Mesendoderm (in vitro differentiated cells): ENCODE results near the gene ST3GAL6. TPM values are rescaled to one million over a fixed set of nuclear protein-coding genes. Genes with fewer than 3 reads are reported as not detected.

Source experiments
- DNase-seq: peaks from one replicate; pipeline ENCODE4 v3.0.0; 2013
- H2AK5ac ChIP-seq: 2 replicates; pipeline ENCODE4 v1.6.1; 2013; ENCODE audit warnings: low read length, inconsistent platforms
- H2BK120ac ChIP-seq: 2 replicates; pipeline ENCODE4 v1.6.1; 2013; ENCODE audit warnings: low read depth, mild to moderate bottlenecking, low read length, moderate library complexity, mixed read lengths
- H2BK15ac ChIP-seq: replicated peaks from 2 replicates; pipeline ENCODE4 v1.6.1; 2013; ENCODE audit warnings: low read depth, mild to moderate bottlenecking, moderate library complexity
- H2BK5ac ChIP-seq: 2 replicates; pipeline ENCODE4 v1.6.1; 2013; ENCODE audit warnings: low read length, inconsistent platforms
- H3K18ac ChIP-seq: 2 replicates; pipeline ENCODE4 v1.6.1; 2013; ENCODE audit warnings: mild to moderate bottlenecking, low read length, mixed read lengths
- H3K23ac ChIP-seq: one replicate; pipeline ENCODE4 v1.6.1; 2013; ENCODE audit warnings: low read length
- H3K27ac ChIP-seq: 2 replicates; pipeline ENCODE4 v1.5.1; 2013; ENCODE audit warnings: low read depth, mild to moderate bottlenecking, inconsistent platforms, low read length, moderate library complexity
- H3K27me3 ChIP-seq: 2 replicates; pipeline ENCODE4 v1.6.1; 2013; ENCODE audit warnings: low read length, control low read depth, mild to moderate bottlenecking, inconsistent platforms; ENCODE audit not compliant: insufficient read depth, poor library complexity
- H3K36me3 ChIP-seq: 2 replicates; pipeline ENCODE4 v1.6.1; 2013; ENCODE audit warnings: low read length, inconsistent platforms; ENCODE audit not compliant: control insufficient read depth, insufficient read depth
- H3K4ac ChIP-seq: one replicate; pipeline ENCODE4 v1.6.1; 2013; ENCODE audit warnings: low read depth, mild to moderate bottlenecking, low read length, moderate library complexity
- H3K4me1 ChIP-seq: 2 replicates; pipeline ENCODE4 v1.6.1; 2013; ENCODE audit warnings: low read depth, low read length, inconsistent platforms; ENCODE audit not compliant: control insufficient read depth
- H3K4me2 ChIP-seq: 2 replicates; pipeline ENCODE4 v1.6.1; 2013; ENCODE audit warnings: low read length
- H3K4me3 ChIP-seq: 2 replicates; pipeline ENCODE4 v1.5.1; 2013; ENCODE audit warnings: mild to moderate bottlenecking, low read length
- H3K56ac ChIP-seq: one replicate; pipeline ENCODE4 v1.6.1; 2013; ENCODE audit warnings: low read length
- H3K79me1 ChIP-seq: 2 replicates; pipeline ENCODE4 v1.6.1; 2013; ENCODE audit warnings: low read length, inconsistent platforms
- H3K79me2 ChIP-seq: 2 replicates; pipeline ENCODE4 v1.6.1; 2013; ENCODE audit warnings: mild to moderate bottlenecking, low read length; ENCODE audit not compliant: control insufficient read depth, insufficient read depth
- H3K9ac ChIP-seq: 2 replicates; pipeline ENCODE4 v1.6.1; 2013; ENCODE audit warnings: low read length, inconsistent platforms
- H4K5ac ChIP-seq: one replicate; pipeline ENCODE4 v1.6.1; 2013; ENCODE audit warnings: low read length
- H4K8ac ChIP-seq: one replicate; pipeline ENCODE4 v1.6.1; 2013; ENCODE audit warnings: low read depth, mild to moderate bottlenecking, control low read depth, low read length, moderate library complexity
- WGBS: extraction: QIAGEN DNeasy Blood & Tissue Kit; methylation state at CpG from one replicate; pipeline ENCODE4 v1.1.7; 2013; ENCODE audit warnings: low lambda C conversion rate, missing lambda C conversion rate; ENCODE audit not compliant: insufficient coverage; ENCODE audit errors: extremely low coverage; 5-methylcytosine and 5-hydroxymethylcytosine counted together
- polyA plus RNA-seq, 2 experiments: library from polyadenylated mRNA; stranded (reverse); fragments of 200-250 nt; gene quantifications; one replicate each; pipeline ENCODE4 v1.2.3, GENCODE V29; 2013

Gene ST3GAL6, protein sequence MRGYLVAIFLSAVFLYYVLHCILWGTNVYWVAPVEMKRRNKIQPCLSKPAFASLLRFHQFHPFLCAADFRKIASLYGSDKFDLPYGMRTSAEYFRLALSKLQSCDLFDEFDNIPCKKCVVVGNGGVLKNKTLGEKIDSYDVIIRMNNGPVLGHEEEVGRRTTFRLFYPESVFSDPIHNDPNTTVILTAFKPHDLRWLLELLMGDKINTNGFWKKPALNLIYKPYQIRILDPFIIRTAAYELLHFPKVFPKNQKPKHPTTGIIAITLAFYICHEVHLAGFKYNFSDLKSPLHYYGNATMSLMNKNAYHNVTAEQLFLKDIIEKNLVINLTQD
- 2.7 TPM for polyA plus RNA-seq (2013, experiment 1 of 2)
- polyA plus RNA-seq (2013, experiment 2 of 2), result 2.6 TPM

DNA sequence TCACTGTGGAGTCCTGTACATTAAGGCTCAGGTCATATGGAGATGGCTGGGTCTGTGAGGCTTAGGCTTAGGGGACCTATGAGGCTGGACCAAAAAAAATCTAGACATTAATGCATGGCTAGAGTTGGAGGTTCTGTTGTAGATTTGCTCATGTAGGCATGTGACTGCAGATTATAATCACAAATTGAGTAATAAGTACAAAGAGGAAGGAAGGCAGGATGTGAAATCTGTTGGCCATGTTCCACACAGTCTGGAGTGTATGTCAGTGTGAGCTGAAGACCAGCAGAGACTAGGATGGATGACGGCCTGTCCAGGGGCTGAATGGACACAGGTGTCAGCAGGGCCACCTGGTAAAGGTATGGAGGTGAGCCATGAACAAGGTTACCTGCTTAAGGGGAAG is at the start of gene ST3GAL6:
TSS of gene ST3GAL6 (plus strand) at position 265 of the 400 bp plus-strand sequence. CDS start 5,101 bp downstream, outside the sequence.
- Histone ChIP-seq H3K27me3 (no peaks in the 10 kb centered on the region), H3K9ac (no peak within 1 kb of the TSS), H3K4me2 (no peak within 1 kb of the TSS), H3K4ac (no peak within 1 kb of the TSS), H2BK5ac (no peak within 1 kb of the TSS), H3K18ac (no peak within 1 kb of the TSS), H2BK15ac (no peak within 1 kb of the TSS), H3K36me3 (no peaks in the 10 kb centered on the region), H3K23ac (no peak within 1 kb of the TSS), H3K56ac (no peak within 1 kb of the TSS), H3K79me1 (no peaks in the 10 kb centered on the region), H3K4me3 (no peak within 1 kb of the TSS), H4K8ac (no peak within 1 kb of the TSS), H2AK5ac (no peak within 1 kb of the TSS), H2BK120ac (no peak within 1 kb of the TSS), H3K4me1 (no peaks in the 10 kb centered on the region), H4K5ac (no peak within 1 kb of the TSS), H3K79me2 (no peaks in the 10 kb centered on the region), H3K27ac (no peak within 1 kb of the TSS)
- DNase-seq, result no peak
- WGBS, result no CpG with 5 or more reads among the region's 1 CpG

DNA sequence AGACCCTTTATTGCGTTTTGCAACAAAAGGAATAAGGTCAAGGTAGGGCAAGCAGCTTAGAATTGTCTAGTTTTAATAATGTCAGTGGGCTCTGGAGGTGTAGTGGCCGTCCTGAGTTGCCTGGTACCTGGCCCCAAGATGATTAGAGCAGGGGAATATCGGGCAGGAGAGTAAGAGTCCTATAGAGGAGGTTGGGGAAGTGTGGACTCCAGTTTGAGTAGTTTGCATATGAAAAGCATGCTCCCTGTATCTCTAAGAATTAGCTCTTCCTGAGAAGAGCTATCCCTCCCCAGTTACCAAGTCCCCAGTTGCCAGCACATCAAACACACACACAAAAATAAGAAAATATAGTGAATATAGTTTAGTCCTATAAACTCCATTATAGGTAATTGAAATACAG is 49.2 kb upstream of the ST3GAL6 start:
- DNase-seq, result no peak
- Histone ChIP-seq H3K18ac (no peak overlapping the region), H2BK5ac (no peak overlapping the region), H3K4ac (no peak overlapping the region), H4K5ac (no peak overlapping the region), H4K8ac (no peak overlapping the region), H3K23ac (no peak overlapping the region), H3K27ac (no peak overlapping the region), H2AK5ac (no peak overlapping the region), H3K36me3 (no peaks in the 10 kb centered on the region), H3K4me1 (peaks cover 3% of the 10 kb centered on the region), H3K79me1 (no peaks in the 10 kb centered on the region), H3K9ac (no peak overlapping the region), H3K56ac (no peak overlapping the region), H3K4me3 (no peak overlapping the region), H2BK15ac (no peak overlapping the region), H3K79me2 (no peaks in the 10 kb centered on the region), H2BK120ac (no peak overlapping the region), H3K27me3 (no peaks in the 10 kb centered on the region), H3K4me2 (no peak overlapping the region)
- WGBS, result no CpG with 5 or more reads among the region's 3 CpGs

DNA sequence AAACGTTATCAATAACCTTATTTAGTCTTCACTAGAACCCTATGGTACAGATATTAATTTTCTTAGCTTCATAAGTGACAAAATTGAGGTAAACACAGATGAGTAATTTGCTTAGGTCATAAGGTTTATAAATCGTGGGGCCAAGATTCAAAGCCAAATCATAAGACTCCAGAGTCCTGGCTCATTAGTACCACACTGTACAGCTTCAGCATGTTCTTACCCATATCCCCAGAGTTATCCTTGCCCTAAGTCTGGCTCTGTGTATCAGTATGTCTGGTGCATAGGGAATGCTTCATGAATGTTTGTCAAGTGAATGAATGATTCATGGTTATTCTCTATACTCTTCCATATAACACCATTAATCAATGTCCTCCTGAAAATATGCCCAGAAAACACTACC is 45.6 kb upstream of the ST3GAL6 start:
- Histone ChIP-seq H3K79me2 (no peaks in the 10 kb centered on the region), H3K4me3 (no peak overlapping the region), H3K4me2 (no peak overlapping the region), H3K79me1 (no peaks in the 10 kb centered on the region), H3K18ac (no peak overlapping the region), H3K56ac (no peak overlapping the region), H2BK120ac (no peak overlapping the region), H3K27me3 (no peaks in the 10 kb centered on the region), H3K23ac (no peak overlapping the region), H3K4me1 (no peaks in the 10 kb centered on the region), H4K5ac (no peak overlapping the region), H4K8ac (no peak overlapping the region), H3K36me3 (no peaks in the 10 kb centered on the region), H2BK5ac (no peak overlapping the region), H3K9ac (no peak overlapping the region), H3K27ac (no peak overlapping the region), H2BK15ac (no peak overlapping the region), H2AK5ac (no peak overlapping the region), H3K4ac (no peak overlapping the region)
- DNase-seq, result no peak
- no CpG with 5 or more reads among the region's 2 CpGs for WGBS

DNA sequence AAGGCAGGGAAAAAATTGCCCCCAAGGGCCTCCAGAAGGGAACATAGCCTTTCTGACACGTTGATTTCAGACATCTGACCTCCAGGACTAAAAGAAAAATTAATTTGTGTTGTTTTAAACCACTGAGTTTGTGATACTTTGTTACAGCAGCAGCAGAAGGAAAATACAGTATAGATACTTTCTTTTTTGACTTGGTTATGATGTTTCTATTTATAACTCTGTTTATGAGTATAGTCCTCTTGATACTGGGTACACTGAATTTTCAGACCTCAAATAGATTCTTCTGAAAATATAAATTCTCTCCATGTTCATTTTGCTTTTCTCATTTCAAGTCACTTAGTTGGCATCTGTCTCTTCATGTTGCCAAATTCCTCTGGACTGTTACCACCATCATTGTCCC is 44.4 kb upstream of the ST3GAL6 start:
- Histone ChIP-seq H3K36me3 (no peaks in the 10 kb centered on the region), H3K56ac (no peak overlapping the region), H3K18ac (no peak overlapping the region), H3K4me2 (no peak overlapping the region), H3K4ac (no peak overlapping the region), H2AK5ac (no peak overlapping the region), H2BK15ac (no peak overlapping the region), H2BK120ac (no peak overlapping the region), H4K5ac (no peak overlapping the region), H3K27me3 (no peaks in the 10 kb centered on the region), H3K23ac (no peak overlapping the region), H3K27ac (no peak overlapping the region), H3K4me3 (no peak overlapping the region), H3K79me1 (no peaks in the 10 kb centered on the region), H4K8ac (no peak overlapping the region), H3K4me1 (peaks cover 2% of the 10 kb centered on the region), H2BK5ac (no peak overlapping the region), H3K9ac (no peak overlapping the region), H3K79me2 (no peaks in the 10 kb centered on the region)
- no CpG with 5 or more reads among the region's 1 CpG for WGBS
- DNase-seq, result no peak

DNA sequence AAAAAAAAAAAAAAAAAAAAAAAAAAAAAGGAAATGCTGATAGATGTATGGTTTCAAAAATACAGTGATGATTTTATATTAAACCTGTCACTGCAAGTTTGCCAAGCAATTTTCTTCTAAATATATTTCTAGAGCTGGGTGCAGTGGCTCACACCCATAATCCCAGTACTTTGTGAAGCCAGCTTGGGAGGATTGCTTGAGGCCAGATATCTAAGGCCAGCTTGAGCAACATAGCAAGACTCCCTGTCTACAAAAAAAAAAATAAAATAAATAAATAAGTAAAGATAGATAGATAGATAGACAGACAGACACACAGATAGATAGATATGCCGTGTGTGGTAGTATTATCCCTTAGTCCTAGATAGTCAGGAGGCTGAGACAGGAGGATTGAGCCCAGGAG is 41.4 kb upstream of the ST3GAL6 start:
- Histone ChIP-seq H3K79me1 (no peaks in the 10 kb centered on the region), H3K4me3 (no peak overlapping the region), H3K36me3 (no peaks in the 10 kb centered on the region), H2BK15ac (no peak overlapping the region), H2BK120ac (no peak overlapping the region), H3K27me3 (no peaks in the 10 kb centered on the region), H4K5ac (no peak overlapping the region), H2AK5ac (no peak overlapping the region), H3K4me1 (peaks cover 3% of the 10 kb centered on the region), H4K8ac (no peak overlapping the region), H3K56ac (no peak overlapping the region), H3K18ac (no peak overlapping the region), H3K4ac (no peak overlapping the region), H2BK5ac (no peak overlapping the region), H3K23ac (no peak overlapping the region), H3K27ac (no peak overlapping the region), H3K9ac (no peak overlapping the region), H3K79me2 (no peaks in the 10 kb centered on the region), H3K4me2 (no peak overlapping the region)
- no peak for DNase-seq
- whole genome bisulfite sequencing, result no CpG with 5 or more reads among the region's 1 CpG

DNA sequence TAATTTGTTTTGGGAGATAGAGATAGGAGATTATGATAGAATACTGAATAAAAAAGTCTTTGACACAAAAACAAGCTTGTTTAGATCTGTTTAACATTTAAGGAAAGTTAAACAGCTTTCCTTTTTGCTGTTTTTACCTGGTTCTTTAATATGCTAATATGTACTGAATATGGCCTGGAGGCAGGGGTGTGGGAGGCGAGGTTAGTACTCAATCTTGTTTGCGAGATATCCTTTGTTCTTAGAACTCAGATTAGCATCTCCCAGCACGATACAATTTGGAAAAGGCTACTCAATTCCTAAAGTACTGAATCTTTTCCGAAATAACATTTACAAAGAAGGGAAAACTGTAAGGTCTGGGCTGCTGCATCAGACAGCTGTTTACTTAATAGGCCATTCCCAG is 40.8 kb upstream of the ST3GAL6 start:
- Histone ChIP-seq H2BK15ac (no peak overlapping the region), H4K8ac (no peak overlapping the region), H3K79me2 (no peaks in the 10 kb centered on the region), H2AK5ac (no peak overlapping the region), H3K27me3 (no peaks in the 10 kb centered on the region), H3K36me3 (no peaks in the 10 kb centered on the region), H2BK120ac (no peak overlapping the region), H3K23ac (no peak overlapping the region), H4K5ac (no peak overlapping the region), H3K4me1 (peaks cover 3% of the 10 kb centered on the region), H2BK5ac (no peak overlapping the region), H3K9ac (no peak overlapping the region), H3K4me3 (no peak overlapping the region), H3K56ac (no peak overlapping the region), H3K4ac (no peak overlapping the region), H3K79me1 (no peaks in the 10 kb centered on the region), H3K18ac (no peak overlapping the region), H3K27ac (no peak overlapping the region), H3K4me2 (no peak overlapping the region)
- no CpG with 5 or more reads among the region's 4 CpGs for WGBS
- peak; percentile 73 for DNase-seq
